ENCODE data around the gene AHSG. TPM values are rescaled to one million over a fixed set of nuclear protein-coding genes. Genes with fewer than 3 reads are reported as not detected.
"Not testable (repeated sequence)": the region's sequence is repeated elsewhere in the genome, so short reads cannot be mapped to it uniquely, and the experiment has no call there.

The AHSG gene
- total RNA-seq, 1 donor from 2014 or later, result 0.30 TPM

GRCh38 chr3:186580785-186581184, 32.1 kb upstream of the AHSG start:
- no peak for DNase-seq (ENCODE audit: low read depth, low spot score)
- Mint-ChIP-seq H3K4me3 (no peak overlapping the region), H3K27ac (ENCODE audit: unreplicated experiment) (no peak overlapping the region), H3K9me3 (no peaks in the 10 kb centered on the region), H3K36me3 (ENCODE audit: low read depth) (peaks cover 5% of the 10 kb centered on the region), H3K27me3 (ENCODE audit: low read depth) (no peaks in the 10 kb centered on the region), H3K4me1 (no peaks in the 10 kb centered on the region)
- TF ChIP-seq, protein P1, sequence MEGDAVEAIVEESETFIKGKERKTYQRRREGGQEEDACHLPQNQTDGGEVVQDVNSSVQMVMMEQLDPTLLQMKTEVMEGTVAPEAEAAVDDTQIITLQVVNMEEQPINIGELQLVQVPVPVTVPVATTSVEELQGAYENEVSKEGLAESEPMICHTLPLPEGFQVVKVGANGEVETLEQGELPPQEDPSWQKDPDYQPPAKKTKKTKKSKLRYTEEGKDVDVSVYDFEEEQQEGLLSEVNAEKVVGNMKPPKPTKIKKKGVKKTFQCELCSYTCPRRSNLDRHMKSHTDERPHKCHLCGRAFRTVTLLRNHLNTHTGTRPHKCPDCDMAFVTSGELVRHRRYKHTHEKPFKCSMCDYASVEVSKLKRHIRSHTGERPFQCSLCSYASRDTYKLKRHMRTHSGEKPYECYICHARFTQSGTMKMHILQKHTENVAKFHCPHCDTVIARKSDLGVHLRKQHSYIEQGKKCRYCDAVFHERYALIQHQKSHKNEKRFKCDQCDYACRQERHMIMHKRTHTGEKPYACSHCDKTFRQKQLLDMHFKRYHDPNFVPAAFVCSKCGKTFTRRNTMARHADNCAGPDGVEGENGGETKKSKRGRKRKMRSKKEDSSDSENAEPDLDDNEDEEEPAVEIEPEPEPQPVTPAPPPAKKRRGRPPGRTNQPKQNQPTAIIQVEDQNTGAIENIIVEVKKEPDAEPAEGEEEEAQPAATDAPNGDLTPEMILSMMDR (conservative IDR thresholded peaks at IDR 0.05), result no peak

DNA sequence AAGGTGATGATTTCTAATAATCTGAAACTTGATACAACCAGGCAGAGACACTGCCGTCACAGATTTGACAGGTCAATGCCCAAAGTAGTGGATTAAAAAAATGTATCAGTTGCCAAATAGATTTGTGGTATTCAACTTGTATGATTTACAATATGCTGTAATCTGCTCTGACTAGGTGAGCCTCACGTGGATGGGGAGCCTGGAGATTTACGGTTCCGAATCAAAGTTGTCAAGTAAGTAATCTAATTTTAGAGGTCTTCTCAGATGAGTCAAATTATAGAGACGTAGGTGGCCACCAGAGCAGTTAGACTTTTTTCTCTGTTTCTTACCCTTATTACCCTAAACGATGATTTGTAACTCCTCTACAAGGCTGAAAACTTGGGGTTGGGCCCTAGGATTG, 30.3 kb upstream of the AHSG start:
- DNase-seq (ENCODE audit: low read depth, low spot score), result no peak
- no peak overlapping the region for H3K27ac Mint-ChIP-seq (ENCODE audit: unreplicated experiment)
- H3K27me3 Mint-ChIP-seq (ENCODE audit: low read depth), result no peaks in the 10 kb centered on the region
- no peaks in the 10 kb centered on the region for H3K4me1 Mint-ChIP-seq
- H3K9me3 Mint-ChIP-seq, result no peaks in the 10 kb centered on the region
- TF ChIP-seq, protein P1 (conservative IDR thresholded peaks at IDR 0.05), result no peak
- H3K4me3 Mint-ChIP-seq, result no peak overlapping the region
- H3K36me3 Mint-ChIP-seq (ENCODE audit: low read depth), result peaks cover 5% of the 10 kb centered on the region

GRCh38 chr3:186583831-186584230, 29.0 kb upstream of the AHSG start:
- H3K36me3 Mint-ChIP-seq (ENCODE audit: low read depth), result peaks cover 5% of the 10 kb centered on the region
- TF ChIP-seq, protein P1 (conservative IDR thresholded peaks at IDR 0.05), result no peak
- H3K27ac Mint-ChIP-seq (ENCODE audit: unreplicated experiment), result no peak overlapping the region
- no peak overlapping the region for H3K4me3 Mint-ChIP-seq
- DNase-seq (ENCODE audit: low read depth, low spot score), result no peak
- no peaks in the 10 kb centered on the region for H3K27me3 Mint-ChIP-seq (ENCODE audit: low read depth)
- H3K9me3 Mint-ChIP-seq, result no peaks in the 10 kb centered on the region
- H3K4me1 Mint-ChIP-seq, result no peaks in the 10 kb centered on the region

- not testable (repeated sequence) for DNase-seq (ENCODE audit: low read depth, low spot score); H3K36me3 Mint-ChIP-seq (ENCODE audit: low read depth); H3K9me3 Mint-ChIP-seq; H3K4me1 Mint-ChIP-seq; H3K4me3 Mint-ChIP-seq; H3K27me3 Mint-ChIP-seq (ENCODE audit: low read depth); H3K27ac Mint-ChIP-seq (ENCODE audit: unreplicated experiment)
These were observed 26.6 kb upstream of the AHSG start for GRCh38 chr3:186586245-186586644.

DNA sequence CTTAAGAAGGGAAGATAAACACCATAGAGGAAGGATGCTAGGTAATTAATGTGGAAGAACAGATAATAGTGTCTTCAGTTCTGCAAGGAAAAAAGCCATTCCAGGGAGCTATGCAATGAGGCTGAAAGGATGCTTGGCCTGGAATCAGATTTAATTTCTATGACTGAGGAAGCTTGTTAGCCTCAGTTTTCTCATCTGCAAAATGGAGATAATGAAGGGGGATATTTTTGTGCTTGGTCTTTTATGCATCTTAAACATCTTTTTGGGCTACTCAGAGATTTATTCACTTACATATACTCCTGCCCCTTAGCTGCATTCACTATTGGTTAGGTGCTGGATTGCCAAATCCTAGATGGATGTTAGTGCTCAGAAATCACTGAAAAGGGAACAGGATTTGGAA, 25.7 kb upstream of the AHSG start:
- Mint-ChIP-seq H3K36me3 (ENCODE audit: low read depth) (peaks cover 3% of the 10 kb centered on the region), H3K9me3 (no peaks in the 10 kb centered on the region), H3K4me1 (no peaks in the 10 kb centered on the region), H3K27ac (ENCODE audit: unreplicated experiment) (no peak overlapping the region), H3K27me3 (ENCODE audit: low read depth) (no peaks in the 10 kb centered on the region), H3K4me3 (no peak overlapping the region)
- DNase-seq (ENCODE audit: low read depth, low spot score), result no peak
- TF ChIP-seq, protein P1 (conservative IDR thresholded peaks at IDR 0.05), result no peak

DNA sequence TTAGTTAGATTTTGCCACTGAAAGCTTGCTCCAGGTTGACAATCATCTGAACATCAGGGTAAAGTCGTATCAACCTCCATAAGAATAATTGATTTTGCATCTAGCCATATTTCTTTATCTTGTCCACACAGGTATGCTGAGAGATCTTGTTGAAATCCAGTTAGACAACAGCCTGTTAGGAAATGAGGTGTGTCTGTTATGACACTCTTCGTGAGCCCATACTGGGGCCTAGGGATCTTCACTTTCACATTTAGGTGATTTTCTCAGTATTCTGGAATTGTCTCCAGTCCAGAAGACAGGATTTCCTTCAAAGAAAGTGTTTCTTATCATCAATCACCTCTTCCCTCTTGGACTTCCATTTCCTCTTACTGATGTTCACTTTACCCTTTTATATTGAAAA, 24.2 kb upstream of the AHSG start:
- TF ChIP-seq, protein P1 (conservative IDR thresholded peaks at IDR 0.05), result no peak
- Mint-ChIP-seq H3K4me1 (no peaks in the 10 kb centered on the region), H3K9me3 (no peaks in the 10 kb centered on the region), H3K27me3 (ENCODE audit: low read depth) (no peaks in the 10 kb centered on the region), H3K36me3 (ENCODE audit: low read depth) (no peaks in the 10 kb centered on the region), H3K27ac (ENCODE audit: unreplicated experiment) (no peak overlapping the region), H3K4me3 (no peak overlapping the region)
- DNase-seq (ENCODE audit: low read depth, low spot score), result no peak

All from neural crest cell (in vitro differentiated cells).